GM12878 (cell line): ENCODE measurements around the gene RAPGEF4. TPM values are rescaled to one million over a fixed set of nuclear protein-coding genes. Genes with fewer than 3 reads are reported as not detected.

Source experiments
- ATAC-seq: fragments of 200-7000 bp; cut with Tn5 transposase; 3 replicates; pipeline ENCODE4 v1.9.1; 2020; ENCODE audit warnings: mild to moderate bottlenecking, moderate library complexity
- BruUV-seq: library from RNA; stranded (reverse); fragments of 400-500 nt; replicated peaks from 2 replicates; lab custom pipeline; 2021; lab: Mats Ljungman, UMichigan
- CTCF ChIA-PET: fragments of 300-600 bp; sonication (Branson Sonifier 250); formaldehyde crosslinking; extraction: SDS; loops from one replicate; lab custom pipeline; 2021; ENCODE audit warnings: inconsistent platforms; lab: Yijun Ruan, JAX
- POLR2A ChIA-PET: fragments of 350-600 bp; formaldehyde crosslinking; extraction: SDS; loops from one replicate; lab custom pipeline; 2021; ENCODE audit warnings: inconsistent platforms; lab: Charles Lee
- RAD21 ChIA-PET: fragments of 300-600 bp; sonication (Branson Sonifier 250); formaldehyde crosslinking; loops from one replicate; lab custom pipeline; 2023; ENCODE audit warnings: antibody characterized with exemption; ENCODE audit not compliant: unreplicated experiment; lab: Charles Lee
- SMC1A ChIA-PET: fragments of 300-600 bp; sonication (Branson Sonifier 250); formaldehyde crosslinking; loops from one replicate; lab custom pipeline; 2023; ENCODE audit not compliant: unreplicated experiment, uncharacterized antibody; lab: Charles Lee
- DNase-seq: peaks from one replicate; pipeline ENCODE4 v3.0.0-alpha.2; 2011; ENCODE audit warnings: low read depth, low spot score
- FAIRE-seq: peaks from 3 replicates; lab custom pipeline; 2011; peaks lifted over from hg19 to GRCh38; lab: Jason Lieb, UNC
- H2AFZ ChIP-seq: 2 replicates; pipeline ENCODE4 v1.6.0; 2011; ENCODE audit warnings: low read depth, low read length, control low read depth; ENCODE audit not compliant: control insufficient read depth
- H3K27ac ChIP-seq: 2 replicates; pipeline ENCODE4 v1.5.1; 2011; ENCODE audit warnings: control low read depth; ENCODE audit not compliant: control insufficient read depth, insufficient read depth
- H3K27me3 ChIP-seq, 2 experiments: replicated peaks in 1 of 2; 2 replicates each; pipeline versions ENCODE4 v1.6.0 to v1.6.1; 2011; ENCODE audit warnings: low read length in 1 of 2; ENCODE audit not compliant: control insufficient read depth in 2 of 2, insufficient read depth in 2 of 2
- H3K36me3 ChIP-seq, 2 experiments: 2 replicates each; pipeline ENCODE4 v1.5.1; 2011; ENCODE audit warnings: low read length in 1 of 2; ENCODE audit not compliant: control insufficient read depth in 2 of 2, insufficient read depth in 2 of 2
- H3K4me1 ChIP-seq: 2 replicates; pipeline ENCODE4 v1.6.1; 2011; ENCODE audit warnings: mild to moderate bottlenecking, low read length, moderate library complexity, mixed read lengths; ENCODE audit not compliant: control insufficient read depth, insufficient read depth
- H3K4me2 ChIP-seq: 2 replicates; pipeline ENCODE4 v1.6.0; 2011; ENCODE audit warnings: control low read depth; ENCODE audit not compliant: control insufficient read depth, insufficient read depth
- H3K4me3 ChIP-seq: fragments of 200-600 bp; sonication (generic); 2 replicates; pipeline ENCODE4 v1.5.1; 2016
- H3K79me2 ChIP-seq: 2 replicates; pipeline ENCODE4 v1.6.0; 2011; ENCODE audit warnings: low read length; ENCODE audit not compliant: control insufficient read depth, insufficient read depth
- H3K9ac ChIP-seq: 2 replicates; pipeline ENCODE4 v1.8.0; 2011; ENCODE audit warnings: low read length, control low read depth, mixed read lengths; ENCODE audit not compliant: control insufficient read depth, insufficient read depth
- H3K9me3 ChIP-seq: replicated peaks from 3 replicates; pipeline ENCODE4 v1.5.1; 2011; ENCODE audit warnings: mild to moderate bottlenecking, low read length; ENCODE audit not compliant: control insufficient read depth, insufficient read depth
- H4K20me1 ChIP-seq: 2 replicates; pipeline ENCODE4 v1.6.0; 2011; ENCODE audit not compliant: control insufficient read depth, insufficient read depth
- ASH2L ChIP-seq: fragments of 300-600, 200-600 bp; sonication (generic); IDR thresholded peaks from 2 replicates; pipeline ENCODE4 v1.6.1; 2017; ENCODE audit warnings: low read depth, mild to moderate bottlenecking, borderline replicate concordance
- ATF2 ChIP-seq: IDR thresholded peaks from 2 replicates; pipeline ENCODE4 v1.6.1; 2012; ENCODE audit warnings: low read length, inconsistent platforms
- ETV6 ChIP-seq, 2 experiments: fragments of 450-650 bp in 1 of 2; IDR thresholded peaks in 1 of 2; conservative IDR thresholded peaks in 1 of 2; 2 replicates each; pipeline ENCODE4 v1.6.1; 2014; ENCODE audit warnings: antibody characterized with exemption in 1 of 2, borderline replicate concordance in 1 of 2, low read depth in 1 of 2, mild to moderate bottlenecking in 1 of 2, moderate library complexity in 1 of 2
- GATAD2B ChIP-seq: fragments of 450-650 bp; conservative IDR thresholded peaks from 2 replicates; pipeline ENCODE4 v1.6.1; 2017; ENCODE audit warnings: low read depth, mild to moderate bottlenecking, moderate library complexity
- HDGF ChIP-seq: fragments of 450-650 bp; IDR thresholded peaks from 2 replicates; pipeline ENCODE4 v1.6.1; 2016; ENCODE audit warnings: antibody characterized with exemption
- MYB ChIP-seq: fragments of 150-350 bp; IDR thresholded peaks from 2 replicates; pipeline ENCODE4 v1.6.1; 2014; ENCODE audit warnings: mild to moderate bottlenecking, low read depth, low read length, borderline replicate concordance
- NBN ChIP-seq: fragments of 450-650 bp; IDR thresholded peaks from 2 replicates; pipeline ENCODE4 v1.6.1; 2016
- NR2C1 ChIP-seq: fragments of 450-650 bp; IDR thresholded peaks from 2 replicates; pipeline ENCODE4 v1.6.1; 2017; ENCODE audit warnings: antibody characterized with exemption, mild to moderate bottlenecking, moderate library complexity
- NR2F1 ChIP-seq: fragments of 450-650 bp; conservative IDR thresholded peaks from 2 replicates; pipeline ENCODE4 v1.6.1; 2017; ENCODE audit warnings: mild to moderate bottlenecking
- RUNX3 ChIP-seq: IDR thresholded peaks from 2 replicates; pipeline ENCODE4 v1.6.1; 2012; ENCODE audit warnings: low read length, inconsistent platforms
- SMAD1 ChIP-seq: fragments of 450-650 bp; IDR thresholded peaks from 2 replicates; pipeline ENCODE4 v1.6.1; 2018; ENCODE audit warnings: mild to moderate bottlenecking, low read depth; ENCODE audit not compliant: partially characterized antibody
- SP1 ChIP-seq: IDR thresholded peaks from one replicate; pipeline ENCODE4 v1.6.1; 2011; ENCODE audit warnings: low read depth, low read length
- TCF3 ChIP-seq: IDR thresholded peaks from 2 replicates; pipeline ENCODE4 v1.6.1; 2012; ENCODE audit warnings: low read depth, mild to moderate bottlenecking, low read length, borderline replicate concordance; ENCODE audit not compliant: insufficient read depth
- ZBTB4 ChIP-seq: fragments of 450-650 bp; formaldehyde crosslinking; IDR thresholded peaks from 2 replicates; pipeline ENCODE4 v1.4.0; 2022; ENCODE audit warnings: mild to moderate bottlenecking, moderate library complexity
- ZNF384 ChIP-seq: IDR thresholded peaks from 2 replicates; pipeline ENCODE4 v1.6.1; 2012; ENCODE audit warnings: low read depth, mild to moderate bottlenecking, low read length, improper control_type of control experiment, borderline replicate concordance
- WGBS: methylation state at CpG from one replicate; pipeline ENCODE4 v1.1.6; 2016; ENCODE audit warnings: low lambda C conversion rate; ENCODE audit not compliant: insufficient replicate concordance, insufficient coverage; ENCODE audit errors: missing lambda C conversion rate; 5-methylcytosine and 5-hydroxymethylcytosine counted together
- in situ Hi-C: fragments of 300-500 bp; cut with MboI; formaldehyde crosslinking; loops from 9 replicates; pipeline ENCODE4 v1.14.3; 2018; ENCODE audit warnings: mixed read lengths
- intact Hi-C: fragments of 100-400 bp; cut with micrococcal nuclease; formaldehyde crosslinking; loops from one replicate; pipeline ENCODE4 v1.14.2; 2022; ENCODE audit not compliant: unreplicated experiment
- polyA plus RNA-seq, 11 experiments: library from polyadenylated mRNA; depleted of rRNA in 4 of 11; unstranded in 6 of 11; stranded (reverse) in 5 of 11; fragments of >200 nt; fragmentation: Nextera tagmentation in 4 of 11; fragmentation: Illumina TruSeq in 1 of 11; extraction: Ambion mirVana in 4 of 11; extraction: Trizol in 1 of 11; gene quantifications; 1 replicate in 1 of 11; 2 replicates in 10 of 11; pipeline versions ENCODE4 v1.2.1 to v1.2.3, GENCODE V29; 2011 to 2016; ENCODE audit warnings: inconsistent platforms in 2 of 11, missing spikeins in 2 of 11, low read depth in 1 of 11
- total RNA-seq, 4 experiments: library from RNA; depleted of rRNA in 3 of 4; stranded (reverse); fragments of >200 nt in 3 of 4; fragmentation: Illumina TruSeq in 1 of 4; extraction: Trizol in 1 of 4; gene quantifications; 2 replicates each; pipeline versions ENCODE4 v1.2.1 to v1.2.3, GENCODE V29; 2013 to 2021

The RAPGEF4 gene
- total and polyA plus RNA-seq, 10 of the 15 experiments (the other 5 are each of a cell fraction or from before 2014, with no cell fraction given) = 0.18 TPM; not detected in 8

GRCh38 chr2:173087793-173088496 lies 352.3 kb downstream of the RAPGEF4 start:
- 97% methylated on average over 4 of the region's 4 CpGs for WGBS
- no peaks in the 10 kb centered on the region for H4K20me1 ChIP-seq
- H3K27ac ChIP-seq = no peak overlapping the region
- no peak overlapping the region for H3K4me3 ChIP-seq
- FAIRE-seq (no peak), DNase-seq (no peak), ATAC-seq (no peak)
- H3K36me3 ChIP-seq = peaks cover 0 to 4% of the 10 kb centered on the region in 2 experiments; a peak in 1 of 4 replicates
- H3K4me2 ChIP-seq = no peak overlapping the region
- no TSS peak for BruUV-seq
- H3K9ac ChIP-seq = no peak overlapping the region
- TF ChIP-seq MYB (no peak), SMAD1 (no peak), NBN (no peak), NR2F1 (no peak), GATAD2B (no peak), RUNX3 (no peak), ATF2 (no peak), HDGF (no peak), ZBTB4 (no peak), ETV6 (conservative IDR thresholded peaks at IDR 0.05 in 1 of 2, IDR thresholded peaks at IDR 0.05 in 1 of 2; ENCODE audit: borderline replicate concordance in 1 of 2, low read depth in 1 of 2) (no peak), TCF3 (no peak), ASH2L (no peak), ZNF384 (no peak), SP1 (no peak), NR2C1 (no peak)
- no peaks in the 10 kb centered on the region; the same call in 1 of the 2 replicates for H3K79me2 ChIP-seq
- H3K27me3 ChIP-seq = no peaks in the 10 kb centered on the region
- ChIA-PET CTCF (no interaction called here), RAD21 (no interaction called here), SMC1A (no interaction called here), POLR2A (no interaction called here)
- no peaks in the 10 kb centered on the region for H3K9me3 ChIP-seq
- in situ Hi-C loops = no loop called here
- H3K4me1 ChIP-seq = no peaks in the 10 kb centered on the region
- H2AFZ ChIP-seq = no peak overlapping the region
- intact Hi-C loops = no loop called here
